Mucosa of stomach (tissue), 1 donor: Measurements from ENCODE around the gene SDSL.

Source experiments
- H3K27me3 ChIP-seq: one replicate; pipeline ENCODE4 v1.7.0; 2013; ENCODE audit warnings: mild to moderate bottlenecking, low read length; ENCODE audit not compliant: control insufficient read depth, insufficient read depth
- H3K36me3 ChIP-seq: one replicate; pipeline ENCODE4 v1.7.0; 2013; ENCODE audit warnings: low read length; ENCODE audit not compliant: control insufficient read depth, insufficient read depth
- H3K4me1 ChIP-seq: one replicate; pipeline ENCODE4 v1.7.0; 2013; ENCODE audit warnings: mild to moderate bottlenecking, low read length; ENCODE audit not compliant: control insufficient read depth, insufficient read depth
- H3K4me3 ChIP-seq: one replicate; pipeline ENCODE4 v1.7.0; 2013; ENCODE audit warnings: low read length
- H3K9ac ChIP-seq: one replicate; pipeline ENCODE4 v1.7.0; 2013; ENCODE audit warnings: mild to moderate bottlenecking, low read length, moderate library complexity
- H3K9me3 ChIP-seq: one replicate; pipeline ENCODE4 v1.7.0; 2013; ENCODE audit warnings: mild to moderate bottlenecking, low read length, moderate library complexity; ENCODE audit not compliant: control insufficient read depth
- donor health status: Pancreatic carcinoma.

SDSL gene, protein sequence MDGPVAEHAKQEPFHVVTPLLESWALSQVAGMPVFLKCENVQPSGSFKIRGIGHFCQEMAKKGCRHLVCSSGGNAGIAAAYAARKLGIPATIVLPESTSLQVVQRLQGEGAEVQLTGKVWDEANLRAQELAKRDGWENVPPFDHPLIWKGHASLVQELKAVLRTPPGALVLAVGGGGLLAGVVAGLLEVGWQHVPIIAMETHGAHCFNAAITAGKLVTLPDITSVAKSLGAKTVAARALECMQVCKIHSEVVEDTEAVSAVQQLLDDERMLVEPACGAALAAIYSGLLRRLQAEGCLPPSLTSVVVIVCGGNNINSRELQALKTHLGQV

DNA sequence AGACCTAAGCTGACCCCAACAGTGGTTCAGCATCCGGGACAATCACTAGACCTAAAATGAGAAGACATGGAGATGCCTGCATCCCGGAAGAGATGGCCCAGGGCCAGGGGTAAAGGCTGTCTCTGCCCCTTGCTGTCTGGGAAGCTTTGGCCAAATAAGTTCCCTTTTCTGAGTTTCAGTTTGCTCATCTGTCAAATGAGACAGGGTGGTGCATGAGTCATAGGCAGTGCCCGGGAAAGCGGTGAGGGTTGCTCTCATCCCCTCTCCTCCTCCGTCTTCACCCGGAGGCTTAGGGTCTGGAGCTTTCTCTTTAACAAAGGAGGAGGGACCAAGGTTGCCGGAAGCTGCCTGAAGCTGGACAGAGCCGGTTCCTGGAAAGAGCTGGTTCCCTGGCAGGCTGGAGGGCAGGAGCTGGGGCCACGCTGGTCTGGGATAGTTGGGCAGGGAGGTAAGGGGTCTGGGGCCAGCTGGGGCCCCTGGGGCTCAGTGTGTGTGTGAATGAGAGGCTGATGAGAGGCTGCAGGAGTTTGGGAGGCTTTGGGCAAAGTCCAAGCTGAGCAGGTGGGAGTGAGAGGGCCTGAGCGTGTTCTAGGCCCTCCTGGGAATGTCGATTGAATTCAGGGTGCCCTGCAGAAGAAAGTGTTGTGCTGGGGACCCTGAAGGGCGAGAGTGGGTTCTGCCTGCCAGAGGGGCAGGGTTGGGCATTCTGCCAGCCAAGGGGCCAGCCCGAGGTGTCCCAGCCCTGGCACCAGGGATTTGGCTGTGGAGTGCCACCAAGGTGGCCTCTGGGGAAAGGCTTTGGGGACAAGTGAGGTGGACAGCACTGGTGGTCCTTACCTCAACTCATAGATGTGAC lies at the start of gene SDSL:
Gene SDSL (plus strand): TSS at position 351 of the 856 bp plus-strand sequence. CDS start 5,603 bp downstream, outside the sequence.
- no peaks in the 10 kb centered on the region for H3K9me3 ChIP-seq
- peak within 1 kb of the TSS; percentile 79 for H3K4me3 ChIP-seq
- no peaks in the 10 kb centered on the region for H3K36me3 ChIP-seq
- H3K27me3 ChIP-seq = no peaks in the 10 kb centered on the region
- H3K9ac ChIP-seq = peak within 1 kb of the TSS; percentile 93
- H3K4me1 ChIP-seq = peaks cover 18% of the 10 kb centered on the region

DNA sequence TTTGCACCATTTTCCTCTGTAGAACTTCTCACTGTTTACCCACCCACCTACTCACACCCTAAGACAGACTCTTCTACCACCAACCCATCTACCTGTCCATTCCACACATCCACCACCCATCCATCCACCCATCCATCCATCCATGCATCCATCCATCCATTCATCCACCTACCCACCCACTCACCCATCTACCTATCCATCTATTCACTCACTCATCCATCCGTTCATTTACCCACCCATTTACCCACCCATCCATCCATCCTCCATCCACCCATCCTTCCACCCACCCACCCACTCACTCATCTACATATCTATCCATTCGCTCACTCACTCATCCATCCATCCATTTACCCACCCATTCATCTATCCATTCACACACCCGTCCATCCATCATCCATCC lies 48.7 kb upstream of the SDSL start:
- no peaks in the 10 kb centered on the region for H3K4me1 ChIP-seq
- no peaks in the 10 kb centered on the region for H3K9me3 ChIP-seq
- no peak overlapping the region for H3K4me3 ChIP-seq
- no peak overlapping the region for H3K9ac ChIP-seq
- no peaks in the 10 kb centered on the region for H3K27me3 ChIP-seq
- peaks cover 7% of the 10 kb centered on the region for H3K36me3 ChIP-seq

DNA sequence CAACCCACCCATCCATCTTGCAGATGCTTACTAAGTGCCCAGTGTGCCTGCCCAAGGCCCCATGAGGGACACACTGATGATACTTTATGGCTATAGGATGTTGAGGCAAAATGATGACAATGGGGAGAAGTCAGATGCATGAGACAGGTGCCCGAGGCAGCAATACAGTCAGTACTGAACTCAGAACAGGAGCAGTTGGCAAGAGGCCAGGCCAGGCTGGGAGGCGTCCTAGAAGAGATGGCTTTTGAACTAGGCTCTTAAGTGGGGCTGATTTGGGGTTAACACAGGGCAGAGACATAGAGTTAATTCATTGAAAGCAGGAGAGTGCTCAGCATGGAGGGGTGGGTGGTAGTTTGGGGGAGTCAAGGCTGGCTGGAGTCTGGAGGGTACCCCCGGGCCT lies 48.2 kb upstream of the SDSL start:
- no peak overlapping the region for H3K9ac ChIP-seq
- no peak overlapping the region for H3K4me3 ChIP-seq
- H3K4me1 ChIP-seq = no peaks in the 10 kb centered on the region
- H3K36me3 ChIP-seq = peaks cover 7% of the 10 kb centered on the region
- no peaks in the 10 kb centered on the region for H3K9me3 ChIP-seq
- H3K27me3 ChIP-seq = no peaks in the 10 kb centered on the region

DNA sequence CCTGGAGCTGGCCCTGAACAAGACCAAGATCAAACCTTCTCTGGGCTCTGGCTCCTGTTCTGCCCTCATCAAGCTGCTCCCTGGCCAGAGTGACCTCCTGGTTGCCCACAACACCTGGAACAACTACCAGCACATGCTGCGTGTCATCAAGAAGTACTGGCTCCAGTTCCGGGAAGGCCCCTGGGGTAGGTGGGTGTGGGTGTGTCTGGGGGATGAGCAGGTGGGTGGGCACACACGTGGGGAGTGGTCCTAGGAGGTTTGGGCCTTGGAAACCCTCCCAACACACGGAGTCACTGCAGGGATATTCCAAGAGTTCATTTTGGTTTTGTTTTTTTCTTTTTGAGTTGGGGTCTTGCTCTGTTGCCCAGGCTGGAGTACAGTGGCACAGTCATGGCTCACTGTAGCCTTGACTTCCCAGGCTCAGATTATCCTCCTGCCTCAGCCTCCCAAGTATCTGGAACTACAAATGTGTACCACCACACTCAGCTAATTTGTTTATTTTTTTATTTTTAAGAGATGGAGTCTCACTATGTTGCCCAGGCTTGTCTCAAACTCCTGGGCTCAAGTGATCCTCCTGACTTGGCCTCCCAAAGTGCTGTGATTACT lies 47.3 kb upstream of the SDSL start:
- peaks cover 7% of the 10 kb centered on the region for H3K36me3 ChIP-seq
- no peaks in the 10 kb centered on the region for H3K27me3 ChIP-seq
- H3K4me1 ChIP-seq = no peaks in the 10 kb centered on the region

DNA sequence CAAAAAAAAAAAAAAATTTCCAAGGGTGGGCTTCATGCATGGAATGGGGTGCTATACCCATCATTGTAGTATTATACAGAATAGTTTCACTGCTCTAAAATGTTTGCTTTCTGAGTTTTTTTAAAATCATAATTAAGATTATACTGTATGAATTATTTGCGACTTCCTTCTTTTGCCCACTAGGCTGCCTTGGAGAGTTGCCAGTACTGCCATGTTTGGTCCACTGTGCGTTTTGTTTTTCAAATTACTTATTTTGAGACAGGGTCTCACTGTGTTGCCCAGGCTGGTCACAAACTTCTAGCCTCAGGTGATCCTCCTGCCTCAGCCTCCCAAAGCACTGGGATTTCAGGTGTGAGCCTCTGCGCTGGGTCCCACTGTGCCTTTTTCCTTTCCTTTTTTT lies 43.9 kb upstream of the SDSL start:
- Histone ChIP-seq H3K36me3 (peaks cover 7% of the 10 kb centered on the region), H3K4me3 (no peak overlapping the region), H3K9me3 (no peaks in the 10 kb centered on the region), H3K9ac (no peak overlapping the region), H3K27me3 (no peaks in the 10 kb centered on the region), H3K4me1 (no peaks in the 10 kb centered on the region)

More for the DNA sequence above, 47.3 kb upstream of the SDSL start:
- no peak overlapping the region for H3K4me3 ChIP-seq
- H3K9me3 ChIP-seq = no peaks in the 10 kb centered on the region
- H3K9ac ChIP-seq = no peak overlapping the region

DNA sequence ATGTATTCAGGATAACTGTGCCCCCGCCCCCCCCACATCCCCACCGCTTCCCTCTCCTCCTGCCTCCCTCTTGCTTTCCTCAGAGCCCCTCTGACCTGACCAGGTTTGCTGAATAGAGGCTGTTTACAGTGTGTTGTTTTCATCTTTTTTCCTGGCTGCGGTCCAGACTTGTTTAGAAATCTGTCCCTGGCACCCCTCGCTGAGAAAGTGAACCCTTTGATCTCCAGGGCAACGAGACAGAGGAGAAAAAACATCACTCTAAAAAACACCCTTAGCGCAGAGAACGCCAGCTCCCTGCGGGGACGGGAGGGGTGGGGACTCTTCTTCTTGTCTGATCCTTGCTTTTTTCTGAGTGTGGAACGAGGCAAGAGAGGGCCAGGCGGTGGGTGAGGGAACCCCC lies 41.0 kb upstream of the SDSL start:
- H3K4me3 ChIP-seq = no peak overlapping the region
- no peaks in the 10 kb centered on the region for H3K9me3 ChIP-seq
- no peaks in the 10 kb centered on the region for H3K36me3 ChIP-seq
- no peaks in the 10 kb centered on the region for H3K27me3 ChIP-seq
- no peaks in the 10 kb centered on the region for H3K4me1 ChIP-seq
- no peak overlapping the region for H3K9ac ChIP-seq

DNA sequence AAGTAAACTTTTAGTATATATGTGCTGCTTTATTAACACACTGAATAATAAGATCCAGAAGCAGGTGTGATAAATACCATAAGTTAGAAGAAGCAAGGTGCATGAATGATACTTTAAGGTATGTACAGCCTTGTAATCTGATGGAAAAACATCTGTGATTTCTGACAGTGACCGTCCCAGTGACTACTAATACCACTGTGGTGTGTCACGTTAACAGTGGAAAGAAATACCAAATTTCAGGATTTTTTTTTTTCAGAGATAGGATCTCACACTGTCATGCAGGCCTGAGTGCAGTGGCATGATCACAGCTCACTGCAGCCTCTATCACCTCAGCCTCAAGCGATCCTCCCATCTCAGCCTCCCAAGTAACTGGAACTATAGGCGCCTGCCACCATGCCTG lies 40.0 kb upstream of the SDSL start:
- Histone ChIP-seq H3K9me3 (no peaks in the 10 kb centered on the region), H3K4me1 (no peaks in the 10 kb centered on the region), H3K9ac (no peak overlapping the region), H3K4me3 (no peak overlapping the region), H3K27me3 (no peaks in the 10 kb centered on the region), H3K36me3 (no peaks in the 10 kb centered on the region)

DNA sequence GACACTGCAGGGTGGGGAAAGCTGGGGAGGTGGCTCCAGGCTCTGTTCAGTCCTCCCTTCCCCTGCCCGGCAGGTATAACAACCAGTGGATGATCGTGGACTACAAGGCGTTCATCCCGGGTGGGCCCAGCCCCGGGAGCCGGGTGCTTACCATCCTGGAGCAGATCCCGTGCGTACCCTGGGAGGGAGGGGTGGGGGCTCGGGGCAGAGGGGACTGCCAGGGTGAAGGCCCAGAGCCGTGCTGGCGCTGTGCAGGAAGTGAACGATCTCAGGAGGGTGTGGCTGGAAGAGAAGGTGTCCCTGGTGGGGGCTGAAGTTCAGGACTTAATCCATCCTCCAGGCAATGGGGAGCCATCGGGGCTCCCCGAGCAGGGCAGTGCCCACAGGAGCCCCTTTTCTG lies 37.4 kb upstream of the SDSL start:
- Histone ChIP-seq H3K27me3 (no peaks in the 10 kb centered on the region), H3K4me1 (no peaks in the 10 kb centered on the region), H3K9ac (no peak overlapping the region), H3K36me3 (no peaks in the 10 kb centered on the region), H3K9me3 (no peaks in the 10 kb centered on the region), H3K4me3 (no peak overlapping the region)

DNA sequence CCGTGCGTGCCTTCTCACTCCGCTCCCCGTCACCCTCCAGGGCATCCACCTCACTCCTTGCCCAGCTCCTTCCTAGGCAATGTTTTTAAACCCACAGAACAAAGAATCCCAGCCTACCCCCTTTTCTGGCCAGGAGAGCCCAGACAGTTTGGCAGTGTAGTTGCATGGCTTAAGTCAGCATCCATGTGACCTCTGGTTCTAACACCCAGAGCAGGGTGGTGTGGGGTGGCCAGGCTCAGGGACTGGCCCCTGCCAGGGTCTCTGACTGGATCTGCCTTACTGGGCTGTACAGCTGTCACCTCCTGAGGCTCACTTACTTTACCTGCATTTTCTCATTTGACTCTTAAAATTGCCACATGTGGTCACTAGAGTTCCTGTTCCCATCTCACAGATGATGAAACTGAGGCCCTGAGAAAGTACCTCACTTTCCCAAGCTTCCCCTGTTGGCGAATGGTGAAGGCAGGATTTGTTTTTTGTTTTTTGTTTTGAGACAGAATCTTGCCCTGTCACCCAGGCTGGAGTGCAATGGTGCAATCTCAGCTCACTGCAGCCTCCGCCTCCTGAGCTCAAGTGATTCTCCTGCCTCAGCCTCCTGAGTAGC lies 36.8 kb upstream of the SDSL start:
- no peak overlapping the region for H3K4me3 ChIP-seq
- no peaks in the 10 kb centered on the region for H3K4me1 ChIP-seq
- H3K27me3 ChIP-seq = no peaks in the 10 kb centered on the region
- no peak overlapping the region for H3K9ac ChIP-seq
- H3K36me3 ChIP-seq = no peaks in the 10 kb centered on the region
- no peaks in the 10 kb centered on the region for H3K9me3 ChIP-seq

DNA sequence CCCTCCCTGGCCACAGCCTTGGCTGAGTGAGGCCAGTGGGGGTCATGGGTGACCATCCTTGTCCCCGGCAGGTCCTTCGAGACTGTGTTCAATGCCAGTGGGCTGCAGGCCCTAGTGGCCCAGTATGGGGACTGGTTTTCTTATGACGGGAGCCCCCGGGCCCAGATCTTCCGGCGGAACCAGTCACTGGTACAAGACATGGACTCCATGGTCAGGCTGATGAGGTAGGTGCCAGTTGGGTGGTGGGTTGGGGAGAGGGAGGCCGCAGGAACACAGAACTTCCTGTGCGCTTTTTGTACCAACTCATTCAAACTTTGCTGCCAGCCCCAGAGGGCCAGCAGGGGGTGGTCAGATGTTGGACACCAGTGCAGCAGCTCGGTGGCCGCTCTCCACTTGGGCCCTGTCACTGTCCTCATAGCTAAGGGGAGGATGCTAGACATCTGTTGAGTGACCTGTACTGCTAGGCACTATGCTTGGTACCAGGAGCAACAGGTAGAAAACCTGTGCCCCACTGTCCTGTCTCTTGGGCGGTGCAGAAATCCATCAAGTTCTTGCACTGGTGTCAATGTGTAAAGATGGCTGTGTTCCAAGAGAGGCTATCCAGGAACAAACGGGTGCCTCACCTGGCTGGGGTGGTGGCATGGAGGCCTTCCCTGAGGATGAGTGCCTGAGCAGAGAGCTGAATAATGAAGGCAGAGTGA lies 35.2 kb upstream of the SDSL start:
- H3K9ac ChIP-seq = no peak overlapping the region
- no peaks in the 10 kb centered on the region for H3K4me1 ChIP-seq
- no peaks in the 10 kb centered on the region for H3K9me3 ChIP-seq
- no peaks in the 10 kb centered on the region for H3K36me3 ChIP-seq
- H3K4me3 ChIP-seq = no peak overlapping the region
- H3K27me3 ChIP-seq = no peaks in the 10 kb centered on the region

DNA sequence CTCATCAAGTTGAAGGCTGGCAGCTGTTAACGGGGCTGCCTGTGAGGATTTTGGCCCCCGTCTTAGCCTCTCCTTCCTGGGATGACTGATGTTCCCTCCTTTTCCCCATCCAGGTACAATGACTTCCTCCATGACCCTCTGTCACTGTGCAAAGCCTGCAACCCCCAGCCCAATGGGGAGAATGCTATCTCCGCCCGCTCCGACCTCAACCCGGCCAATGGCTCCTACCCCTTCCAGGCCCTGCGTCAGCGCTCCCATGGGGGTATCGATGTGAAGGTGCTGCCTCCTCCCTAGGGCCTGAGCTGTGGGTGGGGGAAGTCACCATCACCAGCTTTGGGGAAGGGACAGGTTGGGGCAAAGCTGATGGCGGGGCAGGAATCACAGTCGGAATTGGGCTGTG lies 34.5 kb upstream of the SDSL start:
- H3K27me3 ChIP-seq = no peaks in the 10 kb centered on the region
- no peak overlapping the region for H3K9ac ChIP-seq
- no peaks in the 10 kb centered on the region for H3K9me3 ChIP-seq
- no peak overlapping the region for H3K4me3 ChIP-seq
- H3K4me1 ChIP-seq = no peaks in the 10 kb centered on the region
- no peaks in the 10 kb centered on the region for H3K36me3 ChIP-seq
